ENCODE data around the gene CTRB2. TPM values are rescaled to one million over a fixed set of nuclear protein-coding genes. Genes with fewer than 3 reads are reported as not detected.

CTRB2 gene
- polyA plus RNA-seq, 1 experiment: not detected

- Histone ChIP-seq H3K27ac (ENCODE audit: low read depth, low read length) (no peak overlapping the region), H3K9me3 (ENCODE audit: control insufficient read depth, insufficient read depth, low read length) (no peaks in the 10 kb centered on the region; the same call in 1 of the 2 replicates), H3K4me3 (ENCODE audit: low read depth, low read length) (no peak overlapping the region), H3K27me3 (ENCODE audit: control insufficient read depth, insufficient read depth, low read length) (no peaks in the 10 kb centered on the region)
- no peak for DNase-seq (ENCODE audit: low read depth, low spot score)
- CTCF ChIA-PET: interaction anchor here (0.6 kb wide), 1 partner anchor 182 kb away, joined by 4 read pairs; no protein-coding TSS in a partner anchor
- TF ChIP-seq CTCF (IDR thresholded peaks at IDR 0.05; ENCODE audit: low read depth, low read length): no peak
- POLR2A ChIA-PET: interaction anchor here (1.2 kb wide), 1 partner anchor 78 kb away, joined by 3 read pairs; no protein-coding TSS in a partner anchor
These were observed 23.6 kb upstream of the CTRB2 start for GRCh38 chr16:75230471-75231110.

- H3K9me3 ChIP-seq (ENCODE audit: control insufficient read depth, insufficient read depth, low read length): no peaks in the 10 kb centered on the region; the same call in 1 of the 2 replicates
- ChIA-PET POLR2A (no interaction called here), CTCF (no interaction called here)
- DNase-seq (ENCODE audit: low read depth, low spot score): no peak
- no peak overlapping the region for H3K4me3 ChIP-seq (ENCODE audit: low read depth, low read length)
- no peak for TF ChIP-seq CTCF (IDR thresholded peaks at IDR 0.05; ENCODE audit: low read depth, low read length)
- H3K27ac ChIP-seq (ENCODE audit: low read depth, low read length): no peak overlapping the region
- H3K27me3 ChIP-seq (ENCODE audit: control insufficient read depth, insufficient read depth, low read length): no peaks in the 10 kb centered on the region
These were observed 22.4 kb upstream of the CTRB2 start for GRCh38 chr16:75229172-75230031.

- H3K9me3 ChIP-seq (ENCODE audit: control insufficient read depth, insufficient read depth, low read length): no peaks in the 10 kb centered on the region; the same call in 1 of the 2 replicates
- ChIA-PET POLR2A (interaction anchor here (0.6 kb wide), 1 partner anchor 22 kb away, joined by 3 read pairs; no protein-coding TSS in a partner anchor), CTCF (interaction anchor here (1.7 kb wide), 1 partner anchor 19 kb away, joined by 4 read pairs; no protein-coding TSS in a partner anchor)
- DNase-seq (ENCODE audit: low read depth, low spot score): no peak
- H3K27me3 ChIP-seq (ENCODE audit: control insufficient read depth, insufficient read depth, low read length): no peaks in the 10 kb centered on the region
- H3K4me3 ChIP-seq (ENCODE audit: low read depth, low read length): no peak overlapping the region
- H3K27ac ChIP-seq (ENCODE audit: low read depth, low read length): no peak overlapping the region
- TF ChIP-seq CTCF (IDR thresholded peaks at IDR 0.05; ENCODE audit: low read depth, low read length): no peak
These were observed 21.4 kb upstream of the CTRB2 start for GRCh38 chr16:75228143-75228976.

- Histone ChIP-seq H3K27ac (ENCODE audit: low read depth, low read length) (no peak overlapping the region), H3K27me3 (ENCODE audit: control insufficient read depth, insufficient read depth, low read length) (no peaks in the 10 kb centered on the region), H3K4me3 (ENCODE audit: low read depth, low read length) (no peak overlapping the region), H3K9me3 (ENCODE audit: control insufficient read depth, insufficient read depth, low read length) (no peaks in the 10 kb centered on the region; the same call in 1 of the 2 replicates)
- CTCF ChIA-PET: interaction anchor here (1.7 kb wide), 1 partner anchor 18 kb away, joined by 4 read pairs; no protein-coding TSS in a partner anchor
- TF ChIP-seq CTCF (IDR thresholded peaks at IDR 0.05; ENCODE audit: low read depth, low read length): no peak
- POLR2A ChIA-PET: no interaction called here
- DNase-seq (ENCODE audit: low read depth, low spot score): no peak
These were observed 20.6 kb upstream of the CTRB2 start for GRCh38 chr16:75227361-75228142.
